Head of caudate nucleus (tissue), 42 donors: ENCODE measurements around the gene COG8.
"Not testable (repeated sequence)": the region's sequence is repeated elsewhere in the genome, so short reads cannot be mapped to it uniquely, and the experiment has no call there.

Experiments
- DNase-seq, 42 donors: peaks; one replicate each; pipeline versions ENCODE4 v3.0.0 to v3.0.0-alpha.2; 2020 to 2021; ENCODE audit warnings: mixed read lengths in 7 of 42
- intact Hi-C: fragments of 100-400 bp; cut with DNase I; formaldehyde crosslinking; loops from one replicate; pipeline ENCODE4 v1.15.0; 2022

The COG8 gene, protein sequence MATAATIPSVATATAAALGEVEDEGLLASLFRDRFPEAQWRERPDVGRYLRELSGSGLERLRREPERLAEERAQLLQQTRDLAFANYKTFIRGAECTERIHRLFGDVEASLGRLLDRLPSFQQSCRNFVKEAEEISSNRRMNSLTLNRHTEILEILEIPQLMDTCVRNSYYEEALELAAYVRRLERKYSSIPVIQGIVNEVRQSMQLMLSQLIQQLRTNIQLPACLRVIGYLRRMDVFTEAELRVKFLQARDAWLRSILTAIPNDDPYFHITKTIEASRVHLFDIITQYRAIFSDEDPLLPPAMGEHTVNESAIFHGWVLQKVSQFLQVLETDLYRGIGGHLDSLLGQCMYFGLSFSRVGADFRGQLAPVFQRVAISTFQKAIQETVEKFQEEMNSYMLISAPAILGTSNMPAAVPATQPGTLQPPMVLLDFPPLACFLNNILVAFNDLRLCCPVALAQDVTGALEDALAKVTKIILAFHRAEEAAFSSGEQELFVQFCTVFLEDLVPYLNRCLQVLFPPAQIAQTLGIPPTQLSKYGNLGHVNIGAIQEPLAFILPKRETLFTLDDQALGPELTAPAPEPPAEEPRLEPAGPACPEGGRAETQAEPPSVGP

DNA sequence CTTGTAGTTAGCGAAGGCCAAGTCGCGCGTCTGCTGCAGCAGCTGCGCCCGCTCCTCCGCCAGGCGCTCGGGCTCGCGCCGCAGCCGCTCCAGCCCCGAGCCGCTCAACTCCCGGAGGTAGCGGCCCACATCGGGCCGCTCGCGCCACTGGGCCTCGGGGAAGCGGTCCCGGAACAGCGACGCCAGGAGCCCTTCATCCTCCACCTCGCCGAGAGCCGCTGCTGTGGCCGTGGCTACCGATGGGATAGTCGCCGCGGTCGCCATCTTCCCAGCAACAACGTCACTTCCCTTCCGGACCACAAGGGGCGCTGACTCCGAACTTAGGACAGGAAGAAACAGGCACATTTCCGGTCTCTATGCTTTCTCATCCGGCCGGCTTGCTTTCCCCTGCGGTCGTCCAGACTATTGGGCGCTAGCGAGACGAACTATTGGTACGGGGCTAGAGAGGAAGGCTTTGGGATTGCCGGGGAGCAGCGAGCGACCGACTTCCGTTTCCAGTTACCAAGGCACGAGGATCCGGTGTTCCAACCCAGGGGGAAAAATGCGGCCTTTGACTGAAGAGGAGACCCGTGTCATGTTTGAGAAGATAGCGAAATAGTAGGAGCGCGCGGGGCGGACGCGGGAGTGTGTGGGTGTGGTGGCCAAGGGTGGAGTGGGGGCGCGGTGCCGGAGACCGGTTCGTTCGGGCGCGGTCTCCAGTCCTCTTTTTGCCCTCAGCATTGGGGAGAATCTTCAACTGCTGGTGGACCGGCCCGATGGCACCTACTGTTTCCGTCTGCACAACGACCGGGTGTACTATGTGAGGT is at the start of gene COG8, which contains the start of gene NIP7:
TSS of gene COG8 (minus strand) at position 276 of the 806 bp plus-strand sequence. CDS start at position 264, 12 bp downstream.
TSS of gene NIP7 (plus strand) at position 484 of the 806 bp plus-strand sequence. CDS start at position 542, 58 bp downstream.
- peak; percentile 88 to 98 (median 96) for DNase-seq
- intact Hi-C loops = loop anchor here (2.0 to 10.0 kb wide), 2 partner anchors 29 to 45 kb away; partner anchors contain the start of genes TERF2 and VPS4A

DNA sequence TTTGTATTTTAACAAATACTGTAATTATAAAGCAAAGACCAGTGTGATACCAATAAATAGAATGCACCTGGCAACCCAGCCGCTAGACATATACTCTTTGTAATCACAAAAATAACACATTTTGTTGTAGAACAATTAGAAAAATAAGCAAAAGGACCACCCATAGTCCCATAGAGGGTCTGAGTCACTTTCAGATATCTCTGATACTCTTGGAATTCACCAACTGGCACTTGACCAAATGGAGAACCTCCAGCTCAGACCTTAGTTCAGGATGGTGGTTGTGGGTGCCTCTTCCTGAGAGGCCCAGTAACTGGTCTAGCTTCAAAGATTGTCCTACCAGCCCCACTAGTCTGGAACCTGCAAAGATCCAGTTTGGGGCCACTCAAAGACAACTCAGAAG is 47.2 kb upstream of the COG8 start:
- no peak for DNase-seq
- intact Hi-C loops = loop anchor here (10.0 kb wide), 1 partner anchor 52 kb away; the partner anchor contains the start of genes COG8, NIP7 and PDF

DNA sequence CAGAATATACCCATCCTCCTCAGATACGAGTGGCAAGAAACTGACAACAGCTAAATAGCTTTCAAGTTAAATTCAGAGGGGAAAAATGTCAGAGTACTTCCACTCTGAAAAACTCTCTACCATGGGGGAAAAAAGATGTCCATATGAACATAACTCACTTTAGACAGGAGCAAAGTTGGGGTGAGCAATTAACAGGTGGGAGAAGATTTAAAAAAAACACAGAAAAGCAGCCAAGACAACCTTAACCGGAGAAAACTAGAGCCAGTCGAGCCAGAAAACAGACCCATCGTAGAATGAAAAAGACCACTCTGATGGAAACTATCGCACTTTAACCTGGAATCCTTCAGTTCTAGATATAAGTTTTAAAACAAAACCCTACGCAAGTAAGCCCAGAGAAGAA is 45.6 kb upstream of the COG8 start:
- intact Hi-C loops = loop anchor here (10.0 kb wide), 1 partner anchor 50 kb away; the partner anchor contains the start of genes COG8, NIP7 and PDF
- DNase-seq = no peak

DNA sequence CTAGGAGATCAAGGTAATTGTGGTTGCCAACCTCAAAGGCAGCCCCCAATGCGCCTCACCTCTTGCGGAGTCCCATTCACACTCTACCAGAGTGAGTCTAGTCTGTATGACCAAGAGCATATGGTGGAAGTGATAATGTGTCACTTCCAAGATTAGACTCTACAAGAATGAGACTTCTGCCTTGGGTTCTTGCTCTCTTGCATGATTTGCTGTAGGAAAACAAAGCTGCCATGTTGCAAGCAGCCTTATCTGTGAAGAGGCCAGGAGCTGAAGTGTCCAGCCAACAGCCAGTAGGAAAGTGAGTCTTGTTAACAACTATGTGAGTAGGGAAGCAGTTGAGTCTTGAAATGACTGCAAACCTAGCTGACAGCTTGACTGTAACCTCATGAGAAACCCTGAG is 43.1 kb upstream of the COG8 start:
- intact Hi-C loops = loop anchor here (10.0 kb wide), 1 partner anchor 48 kb away; the partner anchor contains the start of genes COG8, NIP7 and PDF
- no peak for DNase-seq

DNA sequence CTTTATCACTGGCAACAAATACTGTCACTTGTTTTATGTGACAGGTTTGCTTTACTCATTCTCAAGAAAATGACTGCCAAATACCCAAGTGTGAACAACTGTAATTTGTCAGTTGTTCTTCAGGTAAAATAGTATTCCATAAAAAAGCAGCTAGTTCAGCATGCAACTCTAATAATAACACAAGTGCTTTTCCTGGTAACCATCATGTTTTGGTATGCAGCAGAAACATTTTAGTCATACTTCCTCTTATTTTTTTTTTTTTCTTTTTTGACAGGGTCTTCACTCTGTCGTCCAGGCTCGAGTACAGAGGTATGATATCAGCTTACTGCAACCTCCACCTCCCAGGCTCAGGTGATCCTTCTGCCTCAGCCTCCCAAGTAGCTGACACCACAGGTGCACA is 41.9 kb upstream of the COG8 start:
- intact Hi-C loops = loop anchor here (10.0 kb wide), 1 partner anchor 46 kb away; the partner anchor contains the start of genes COG8, NIP7 and PDF
- DNase-seq = no peak

DNA sequence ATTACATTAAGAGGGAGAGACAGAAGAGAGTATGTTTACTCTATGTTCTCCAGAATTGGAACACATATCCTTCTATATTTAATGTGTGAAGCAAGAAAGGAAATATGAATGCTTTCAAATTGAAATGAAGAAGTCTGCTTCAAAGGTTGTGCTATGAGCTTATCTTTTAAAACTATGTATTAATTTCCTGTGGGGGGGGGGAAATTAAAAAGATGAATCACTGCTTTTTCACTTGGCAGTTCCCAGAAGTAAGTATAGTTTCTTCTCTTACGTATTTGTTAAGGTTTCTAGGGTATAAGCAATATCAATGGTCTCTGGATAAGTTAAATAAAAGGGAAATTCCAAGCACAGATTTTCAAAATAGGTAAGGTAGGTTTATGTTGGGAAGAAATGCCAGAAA is 39.4 kb upstream of the COG8 start:
- intact Hi-C loops = no loop called here
- DNase-seq = no peak

DNA sequence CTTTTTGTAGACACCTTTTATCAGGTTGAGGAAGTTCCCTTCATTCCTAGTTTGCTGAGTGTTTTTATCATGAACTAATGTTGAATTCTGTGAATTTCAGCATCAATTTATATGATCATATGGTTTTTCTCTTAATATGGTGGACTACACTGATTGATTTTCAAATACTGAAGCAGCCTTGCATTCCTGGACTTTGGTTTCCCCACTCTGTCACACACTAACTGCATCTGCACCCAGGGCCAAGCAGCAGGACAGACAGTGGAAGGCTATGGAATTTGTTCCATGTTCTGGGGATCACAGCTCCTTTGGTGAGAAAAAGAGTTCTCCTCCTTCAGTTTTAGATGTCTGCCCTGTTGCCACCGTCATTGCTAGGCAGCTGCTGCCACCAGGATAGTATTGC is 38.7 kb upstream of the COG8 start:
- intact Hi-C loops = no loop called here
- DNase-seq = no peak

DNA sequence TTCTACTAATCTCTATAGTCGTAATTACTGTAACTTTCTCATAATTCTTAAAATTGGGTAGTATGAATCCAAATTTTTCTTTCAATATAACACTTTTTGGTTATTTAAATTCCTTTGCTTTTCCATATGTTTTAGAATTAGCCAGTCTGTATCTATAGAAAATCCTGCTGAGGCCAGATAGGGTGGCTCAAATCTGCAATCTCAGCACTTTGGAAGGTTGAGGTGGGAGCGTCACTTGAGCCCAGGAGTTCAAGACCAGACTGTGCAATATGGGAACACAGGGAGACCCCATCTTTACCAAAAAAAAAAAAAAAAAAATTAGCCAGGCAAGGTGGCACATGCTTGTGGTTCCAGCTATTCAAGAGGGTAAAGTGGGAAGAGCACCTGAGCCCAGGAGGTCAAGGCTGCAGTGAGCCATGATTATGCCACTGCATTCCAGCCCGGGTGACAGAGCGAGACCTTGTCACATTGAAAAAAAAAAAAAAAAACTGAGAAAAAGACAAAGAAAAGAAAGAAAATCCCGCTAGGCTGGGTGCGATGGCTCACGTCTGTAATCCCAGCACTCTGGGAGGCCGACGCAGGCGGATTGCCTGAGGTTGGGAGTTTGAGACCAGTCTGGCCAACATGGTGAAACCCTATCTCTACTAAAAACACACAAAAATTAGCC is 37.2 kb upstream of the COG8 start:
- no peak for DNase-seq
- intact Hi-C loops = no loop called here

DNA sequence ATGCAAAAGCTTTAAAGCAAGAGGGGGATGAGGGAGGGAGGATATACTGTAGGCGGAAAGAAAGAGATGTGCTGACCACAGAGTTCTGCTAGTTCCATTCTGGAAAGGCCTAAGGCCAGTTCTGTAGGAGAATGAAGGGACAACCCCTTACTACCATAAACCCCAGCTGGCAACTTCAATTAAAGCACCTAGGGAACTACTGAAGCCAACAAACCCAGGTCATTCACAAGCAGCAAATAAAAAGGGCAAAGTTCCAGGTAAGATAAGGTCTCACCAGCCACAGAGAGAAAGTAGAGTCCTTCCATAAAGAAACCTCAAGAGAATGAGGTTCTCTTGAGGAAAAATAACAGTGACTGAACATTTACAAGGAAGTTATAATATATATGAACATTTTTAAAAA is 33.7 kb upstream of the COG8 start:
- intact Hi-C loops = no loop called here
- DNase-seq = no peak

DNA sequence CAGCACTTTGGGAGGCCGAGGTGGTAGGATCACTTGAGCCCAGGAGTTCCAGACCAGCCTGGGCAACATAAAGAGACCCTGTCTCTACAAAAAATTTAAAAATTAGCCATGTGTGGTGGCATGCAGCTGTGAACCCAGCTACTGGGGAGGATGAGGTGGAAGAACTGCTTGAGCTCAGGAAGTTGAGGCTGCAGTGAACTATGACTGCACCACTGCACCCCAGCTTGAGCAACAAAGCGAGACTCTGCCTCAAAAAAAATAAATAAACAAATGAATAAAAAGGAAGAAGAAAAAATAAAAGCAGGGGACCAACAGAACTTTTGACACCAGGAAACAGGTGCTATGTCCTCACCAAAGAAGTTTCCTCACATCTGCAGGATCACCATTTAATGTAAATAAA is 32.2 kb upstream of the COG8 start:
- intact Hi-C loops = no loop called here
- DNase-seq = no peak

DNA sequence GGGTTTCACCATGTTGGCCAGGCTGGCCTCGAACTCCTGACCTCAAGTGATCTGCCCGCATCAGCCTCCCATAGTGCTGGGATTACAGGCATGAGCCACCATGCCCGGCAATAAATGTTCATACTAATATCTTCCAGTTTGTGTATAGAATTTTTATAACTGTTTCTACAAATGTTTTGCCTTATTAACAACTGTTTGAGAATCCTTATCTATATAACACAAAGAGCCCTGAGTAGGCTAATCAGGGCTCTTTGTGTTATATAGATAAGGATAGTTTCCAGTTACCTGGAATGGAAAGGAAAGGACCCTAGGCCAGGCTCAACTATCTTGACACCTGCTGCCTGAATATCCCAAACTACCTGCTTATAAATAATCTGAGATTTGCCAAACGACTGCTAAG is 29.5 kb upstream of the COG8 start:
- DNase-seq = no peak
- intact Hi-C loops = no loop called here

DNA sequence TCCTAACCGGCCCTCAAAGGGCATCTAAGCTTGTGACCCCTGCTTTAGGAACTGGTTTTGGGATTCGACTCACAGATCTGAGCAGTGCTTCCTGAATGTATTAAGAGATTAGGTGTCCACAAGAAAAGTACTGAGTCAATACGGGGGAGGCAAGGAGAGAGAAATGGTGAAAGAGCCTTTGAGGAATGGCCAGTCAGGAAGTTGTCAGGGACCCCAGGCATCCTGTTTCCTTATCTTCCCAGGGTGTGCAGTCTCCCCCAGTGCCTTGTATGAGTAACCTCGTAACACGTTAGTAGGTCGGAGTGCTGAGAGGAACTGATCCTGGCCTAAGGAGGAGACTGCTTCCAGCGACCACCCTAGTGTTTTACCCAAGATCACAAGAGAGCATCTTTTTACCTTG is 28.6 kb upstream of the COG8 start:
- intact Hi-C loops = no loop called here
- DNase-seq = no peak

DNA sequence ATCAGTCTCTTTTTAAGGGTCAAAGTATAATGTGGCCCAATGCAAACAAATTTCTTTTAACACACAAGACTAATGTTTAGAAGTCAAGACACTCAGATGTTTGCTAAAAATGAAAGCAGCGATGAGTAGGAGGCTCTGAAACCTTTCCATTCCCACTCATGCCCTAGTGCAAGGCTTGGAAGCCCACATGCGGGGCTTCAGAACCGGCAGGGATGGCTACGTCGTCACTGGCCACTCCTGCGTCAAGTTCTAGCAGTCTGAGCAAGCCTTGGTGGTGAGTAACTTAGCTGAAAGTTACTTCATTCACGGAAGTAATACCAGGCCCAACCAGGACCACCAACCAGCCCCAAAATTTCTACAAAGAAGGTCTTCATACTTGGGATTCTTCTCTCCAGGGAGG is 27.1 kb upstream of the COG8 start:
- intact Hi-C loops = no loop called here
- DNase-seq = no peak

DNA sequence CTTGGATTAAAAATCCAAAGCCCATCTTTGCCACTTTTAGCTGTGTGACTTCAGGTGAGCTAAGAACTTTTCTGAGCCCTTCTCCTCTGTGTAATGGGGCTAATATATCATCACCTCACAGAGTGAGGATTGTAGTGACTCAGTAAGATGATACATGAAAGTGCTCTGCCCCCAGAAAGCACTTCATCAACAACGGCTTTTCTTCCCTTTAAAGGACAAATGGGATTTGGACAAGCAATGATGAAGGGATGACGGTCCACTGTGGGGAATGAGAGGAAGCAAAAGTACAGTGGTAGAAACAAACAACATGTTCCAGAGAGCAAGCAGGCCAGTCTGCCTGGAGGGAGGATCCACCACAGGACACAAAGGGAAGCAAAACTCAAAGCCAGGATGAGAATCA is 26.5 kb upstream of the COG8 start:
- DNase-seq = no peak
- intact Hi-C loops = no loop called here

DNA sequence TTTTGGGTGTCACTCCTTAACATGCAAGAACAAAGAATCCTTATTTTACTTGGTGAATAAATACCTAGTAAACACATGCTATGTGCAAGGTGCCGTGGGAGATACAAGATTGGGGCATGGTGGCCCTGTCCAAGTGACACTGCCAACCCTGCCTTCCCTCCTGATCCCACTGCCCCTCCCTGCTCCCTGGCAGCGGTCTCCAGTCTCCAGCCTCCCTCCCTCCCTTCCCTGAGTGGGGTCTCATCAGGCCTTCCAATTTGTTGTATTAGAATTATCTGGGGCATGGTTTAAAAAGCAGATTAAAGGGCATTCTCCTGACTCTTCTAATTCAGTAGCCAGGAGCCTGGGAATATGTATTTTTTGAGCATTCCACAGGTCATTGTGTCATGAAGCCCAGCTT is 24.7 kb upstream of the COG8 start:
- intact Hi-C loops = no loop called here
- no peak for DNase-seq

DNA sequence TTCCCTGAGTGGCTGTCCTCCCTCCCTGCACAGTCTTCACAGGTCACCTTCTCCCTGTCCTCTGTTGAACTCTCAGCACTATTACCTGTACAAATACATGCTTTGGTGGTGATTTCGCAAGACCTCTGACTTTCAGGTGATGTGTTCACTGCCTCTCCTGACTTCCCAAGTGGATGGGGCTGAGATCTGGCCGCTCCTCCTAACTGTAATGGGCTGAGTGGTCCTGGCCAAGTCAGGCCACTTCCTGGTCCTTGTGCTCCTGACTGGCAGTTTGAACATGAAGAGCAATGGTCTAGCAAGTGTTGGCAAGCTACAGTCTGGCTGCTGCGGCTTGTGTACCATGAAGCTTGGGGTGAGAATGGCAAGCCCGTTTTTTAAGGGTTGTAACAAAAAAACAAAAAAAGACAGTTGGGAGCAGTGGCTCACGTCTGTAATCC is 23.9 kb upstream of the COG8 start:
- DNase-seq = no peak
- intact Hi-C loops = no loop called here

DNA sequence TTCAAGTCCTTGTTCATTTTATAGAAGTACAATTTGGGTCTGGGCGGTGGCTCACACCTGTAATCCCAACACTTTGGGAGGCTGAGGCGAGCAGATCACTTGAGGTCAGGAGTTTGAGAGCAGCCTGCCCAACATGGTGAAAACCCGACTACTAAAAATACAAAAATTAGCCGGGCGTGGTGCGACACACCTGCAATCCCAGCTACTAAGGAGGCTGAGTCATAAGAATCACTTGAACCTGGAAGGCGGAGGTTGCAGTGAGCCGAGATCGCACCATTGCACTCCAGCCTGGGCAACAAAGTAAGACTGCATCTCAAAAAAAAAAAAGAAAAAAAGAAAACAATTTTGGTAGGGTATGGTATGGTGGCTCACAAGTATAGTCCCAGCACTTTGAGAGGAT is 20.7 kb upstream of the COG8 start:
- intact Hi-C loops = not testable (repeated sequence)
- DNase-seq = peak in 20 of 42 donors; percentile 8 to 69 (median 25)

DNA sequence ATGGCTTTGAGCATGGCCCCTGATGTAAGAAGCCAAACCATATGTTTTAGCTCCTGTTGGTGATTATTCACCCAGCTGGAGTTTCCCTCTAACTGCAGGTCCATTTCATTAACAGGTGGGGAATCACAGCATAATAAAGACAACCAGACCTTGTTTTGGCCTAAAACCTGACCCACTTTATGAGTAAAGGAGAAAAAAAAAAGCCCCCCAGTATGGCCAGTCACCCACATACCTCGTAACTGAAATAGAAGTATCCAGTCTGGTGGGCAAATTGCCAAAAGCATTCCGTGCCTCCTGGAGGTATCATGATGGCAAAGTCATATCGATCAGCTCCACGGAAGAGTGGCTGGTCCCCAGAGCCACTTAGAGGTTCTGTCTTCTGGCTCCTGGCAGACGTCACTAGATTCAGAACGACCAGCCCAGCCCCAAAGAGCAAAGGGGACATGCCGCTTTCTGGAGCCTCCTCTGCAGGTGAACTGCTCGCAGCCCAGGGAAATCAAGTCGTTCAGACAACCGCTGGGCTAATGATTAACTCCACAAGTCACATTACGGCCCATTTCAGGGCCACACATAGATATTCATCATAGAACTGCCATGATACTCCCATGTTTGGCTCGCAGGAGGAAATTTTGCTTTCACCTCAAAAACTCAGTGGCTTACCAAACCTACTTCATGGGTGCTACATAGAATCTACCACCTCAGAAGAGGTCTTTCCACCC is 12.1 kb upstream of the COG8 start, which contains the start of gene TMED6:
TSS of gene TMED6 (minus strand) at position 478 of the 719 bp plus-strand sequence. CDS start at position 445, 33 bp downstream.
- intact Hi-C loops = no loop called here
- DNase-seq = no peak
